Spleen (tissue), 7 donors: ENCODE results near the gene MYL11.

Experiments used
- POLR2A ChIP-seq, 3 donors: fragments of 450-650 bp; IDR thresholded peaks; one replicate each; pipeline ENCODE4 v1.5.1; 2017; ENCODE audit warnings: antibody characterized with exemption in 3 of 3, mild to moderate bottlenecking in 1 of 3
- TF ChIP-seq, protein P1 (sequence below), 11 experiments: fragments of 200-600 bp in 7 of 11; fragments of 450-650 bp in 4 of 11; sonication (generic) in 4 of 11; IDR thresholded peaks in 8 of 11; conservative IDR thresholded peaks in 3 of 11; 1 replicate in 7 of 11; 2 replicates in 4 of 11; pipeline versions ENCODE4 v1.4.0 to v1.8.0; 2016 to 2021; ENCODE audit warnings: antibody characterized with exemption in 11 of 11, inconsistent platforms in 4 of 11, mild to moderate bottlenecking in 1 of 11
- donor health status: DM: no; HTN: no; CAD: no; lungs with moderate emphysema.
- donor health status: DM: no; HTN: no; CAD: no.
- donor health status: DM: no; HTN: no; CAD: no.

DNA sequence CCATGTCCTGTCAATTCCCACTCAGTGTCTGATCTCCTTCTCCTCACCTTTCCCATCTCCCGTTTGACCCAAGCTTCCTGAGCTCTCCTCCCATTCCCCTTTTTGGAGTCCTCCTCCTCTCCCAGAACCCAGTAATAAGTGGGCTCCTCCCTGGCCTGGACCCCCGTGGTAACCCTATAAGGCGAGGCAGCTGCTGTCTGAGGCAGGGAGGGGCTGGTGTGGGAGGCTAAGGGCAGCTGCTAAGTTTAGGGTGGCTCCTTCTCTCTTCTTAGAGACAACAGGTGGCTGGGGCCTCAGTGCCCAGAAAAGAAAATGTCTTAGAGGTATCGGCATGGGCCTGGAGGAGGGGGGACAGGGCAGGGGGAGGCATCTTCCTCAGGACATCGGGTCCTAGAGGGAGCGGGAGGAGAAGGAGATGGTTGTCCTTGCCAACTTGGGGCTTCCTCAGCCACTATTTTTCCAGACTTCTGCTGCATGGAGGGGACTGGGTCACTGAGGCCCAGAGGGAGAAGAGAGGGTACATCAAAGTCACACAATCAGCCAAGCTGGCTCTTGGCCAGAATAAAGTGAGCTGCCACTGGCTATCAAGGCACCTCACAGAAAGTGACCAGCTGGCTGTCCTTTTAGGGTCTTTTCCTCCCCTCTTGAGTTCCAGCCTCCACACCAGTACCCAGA lies 2.4 kb upstream of the MYL11 start:
- TF ChIP-seq, protein P1, sequence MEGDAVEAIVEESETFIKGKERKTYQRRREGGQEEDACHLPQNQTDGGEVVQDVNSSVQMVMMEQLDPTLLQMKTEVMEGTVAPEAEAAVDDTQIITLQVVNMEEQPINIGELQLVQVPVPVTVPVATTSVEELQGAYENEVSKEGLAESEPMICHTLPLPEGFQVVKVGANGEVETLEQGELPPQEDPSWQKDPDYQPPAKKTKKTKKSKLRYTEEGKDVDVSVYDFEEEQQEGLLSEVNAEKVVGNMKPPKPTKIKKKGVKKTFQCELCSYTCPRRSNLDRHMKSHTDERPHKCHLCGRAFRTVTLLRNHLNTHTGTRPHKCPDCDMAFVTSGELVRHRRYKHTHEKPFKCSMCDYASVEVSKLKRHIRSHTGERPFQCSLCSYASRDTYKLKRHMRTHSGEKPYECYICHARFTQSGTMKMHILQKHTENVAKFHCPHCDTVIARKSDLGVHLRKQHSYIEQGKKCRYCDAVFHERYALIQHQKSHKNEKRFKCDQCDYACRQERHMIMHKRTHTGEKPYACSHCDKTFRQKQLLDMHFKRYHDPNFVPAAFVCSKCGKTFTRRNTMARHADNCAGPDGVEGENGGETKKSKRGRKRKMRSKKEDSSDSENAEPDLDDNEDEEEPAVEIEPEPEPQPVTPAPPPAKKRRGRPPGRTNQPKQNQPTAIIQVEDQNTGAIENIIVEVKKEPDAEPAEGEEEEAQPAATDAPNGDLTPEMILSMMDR (IDR thresholded peaks at IDR 0.05 in 8 of 11, conservative IDR thresholded peaks at IDR 0.05 in 3 of 11), result no peak
- no peak for TF ChIP-seq POLR2A (IDR thresholded peaks at IDR 0.05)
